ENCODE measurements around the gene WBP1.
A peak's percentile ranks its signal among the peaks of the same experiment; 100 is the strongest.

WBP1 gene

DNA sequence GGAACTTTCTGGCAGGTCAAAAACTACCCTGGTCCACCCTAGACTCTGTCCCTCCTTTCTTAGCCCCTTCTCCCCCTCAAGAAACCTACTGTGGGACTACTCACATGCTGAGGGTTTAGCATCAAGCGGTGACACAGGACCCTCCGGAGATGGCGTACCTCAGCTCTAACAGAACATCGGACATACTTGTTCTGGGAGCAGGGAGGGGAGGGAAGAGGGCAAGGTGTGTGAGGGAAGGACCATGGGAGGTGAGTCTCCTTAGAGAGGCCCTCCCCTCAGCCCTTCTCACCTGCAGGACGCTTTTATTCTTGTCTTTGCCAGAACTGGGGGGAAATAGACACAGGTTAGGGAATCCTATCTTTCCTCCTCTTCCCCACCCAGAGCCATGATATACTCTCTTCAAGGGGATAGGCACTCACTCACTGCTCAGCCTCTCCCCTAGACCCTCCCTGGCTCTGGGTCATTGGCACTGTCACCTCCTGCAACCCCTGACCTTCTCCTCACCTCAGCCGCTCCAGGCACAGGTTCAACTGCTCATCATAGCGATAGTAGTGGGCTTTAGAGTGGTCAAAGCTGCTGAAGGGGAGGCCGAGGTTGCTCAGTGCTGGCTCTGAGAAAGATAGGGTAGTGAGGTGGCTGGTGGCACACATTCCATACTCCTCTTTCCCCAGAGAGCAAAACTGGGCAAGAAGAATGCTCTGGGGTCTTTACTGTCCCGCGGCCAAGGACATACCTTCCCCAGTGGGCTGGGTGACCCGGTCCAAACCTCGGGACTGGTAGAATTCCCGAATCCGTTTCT, 47.4 kb downstream of the WBP1 start:
- DNase-seq, result no peak

DNA sequence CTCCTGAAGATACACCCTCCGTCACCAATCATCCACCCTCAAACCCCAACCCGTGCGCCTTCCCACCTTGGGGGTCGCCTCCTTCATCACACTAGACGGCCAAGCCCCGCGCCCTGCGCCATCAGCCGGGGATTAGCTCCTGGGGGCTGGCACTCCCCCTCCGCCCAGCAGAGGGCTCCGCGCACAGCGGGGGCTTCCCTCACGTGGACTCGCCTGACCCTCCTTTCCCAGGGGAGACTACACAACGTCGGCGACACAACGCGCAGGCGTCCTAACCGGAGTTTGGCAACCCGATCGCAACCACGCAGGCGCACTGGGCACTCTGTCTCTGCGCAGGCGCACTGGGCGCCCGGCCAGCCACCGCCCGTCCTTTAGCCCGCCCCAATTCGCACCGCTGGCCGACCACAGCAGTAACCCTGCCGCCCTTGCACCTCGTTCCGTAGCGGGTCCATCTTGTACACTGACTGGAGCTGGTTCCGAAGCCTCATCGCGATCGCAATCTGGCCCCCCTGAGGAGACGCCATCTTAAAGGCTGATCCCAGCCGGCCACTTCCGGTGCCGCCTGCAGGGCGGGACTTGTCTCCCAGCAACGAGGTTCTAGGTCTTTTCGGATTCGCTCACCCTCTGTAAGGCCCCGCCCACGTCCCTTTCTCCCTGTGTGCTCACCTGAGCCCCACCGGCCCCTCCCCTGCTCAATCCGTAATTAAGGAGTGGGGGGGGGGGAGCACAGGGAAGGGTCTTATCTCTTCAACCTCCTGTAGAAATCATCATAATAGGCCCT, 49.1 kb downstream of the WBP1 start, which contains the start of gene PCGF1:
Gene PCGF1, minus strand, starts transcription at position 551 of the 781 bp plus-strand sequence. Its CDS starts 27 bp downstream, at position 524.
- DNase-seq, result peak; percentile 88 to 92

DNA sequence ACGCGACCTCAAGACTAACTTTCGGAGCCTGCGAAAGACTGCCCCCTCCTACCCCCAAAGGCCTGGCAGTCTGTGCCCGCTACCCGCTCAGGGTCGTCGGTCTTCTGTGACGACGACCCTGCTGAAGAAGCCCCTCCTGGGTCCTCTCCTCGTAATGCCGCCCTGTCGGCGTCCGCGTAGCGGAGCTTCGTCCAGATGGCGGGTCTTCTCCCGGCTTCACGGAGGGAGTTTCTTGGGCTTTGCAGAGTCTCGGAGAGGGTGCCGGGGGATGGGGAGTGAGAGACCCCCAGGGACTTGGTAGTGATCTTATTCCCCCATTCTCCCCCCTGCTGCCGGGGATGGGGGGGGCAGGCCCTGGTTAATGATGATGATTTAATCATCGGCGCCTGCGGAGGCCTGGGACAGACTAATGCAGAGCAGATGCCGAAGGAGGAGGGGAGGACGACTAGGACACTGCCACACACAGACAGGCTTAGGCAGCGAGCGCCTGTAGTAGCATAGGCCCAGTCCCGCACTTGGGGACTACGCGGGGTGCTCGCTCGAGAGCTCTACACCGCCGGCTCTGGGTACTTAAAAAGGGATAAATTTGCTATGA, 49.8 kb downstream of the WBP1 start:
- DNase-seq, result no peak

DNA sequence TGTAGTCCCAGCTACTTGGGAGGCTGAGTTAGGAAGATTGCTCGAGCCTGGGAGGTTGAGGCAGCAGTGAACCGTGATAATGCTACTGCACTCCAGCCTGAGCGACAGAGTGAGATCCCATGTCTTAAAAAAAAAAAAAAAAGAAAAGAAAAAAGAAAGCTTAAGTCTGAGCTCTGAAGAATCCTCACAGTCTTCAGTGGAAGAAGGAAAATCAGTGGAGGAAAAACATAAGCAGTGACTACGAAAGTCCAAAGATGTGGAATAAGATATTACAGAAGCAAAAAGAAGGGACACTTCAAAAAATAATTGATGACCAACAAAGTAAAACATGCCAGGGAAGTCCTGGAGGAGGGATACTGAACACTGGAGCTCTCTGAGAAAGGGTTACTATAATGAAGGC, 52.0 kb downstream of the WBP1 start:
- no peak for DNase-seq
